Fibroblast of the aortic adventitia (primary cell): ENCODE measurements around the gene GTSE1. TPM values are rescaled to one million over a fixed set of nuclear protein-coding genes. Genes with fewer than 3 reads are reported as not detected.

Source experiments
- DNase-seq: peaks from one replicate; pipeline ENCODE4 v3.0.0-alpha.2; 2010; ENCODE audit warnings: low read depth
- H3K4me3 ChIP-seq: 2 replicates; pipeline ENCODE4 v1.5.1; 2011; ENCODE audit warnings: low read depth, mild to moderate bottlenecking, control low read depth, low read length, moderate library complexity
- CTCF ChIP-seq: IDR thresholded peaks from 2 replicates; pipeline ENCODE4 v1.5.1; 2011; ENCODE audit warnings: mild to moderate bottlenecking, low read length, control low read depth, inconsistent platforms; ENCODE audit not compliant: insufficient read depth
- total RNA-seq: library from RNA; depleted of rRNA; stranded (reverse); fragments of >200 nt; gene quantifications from 2 replicates; pipeline ENCODE4 v1.2.3, GENCODE V29; 2012; ENCODE audit warnings: low replicate concordance

The GTSE1 gene
- 1.3 and 13.4 TPM in 2 replicates for total RNA-seq

- H3K4me3 ChIP-seq, result peak within 1 kb of the TSS; percentile 76
- TF ChIP-seq CTCF, result no peak
- peak; percentile 97 for DNase-seq
Measured at GRCh38 chr22:46296257-46297150, at the start of gene GTSE1. Gene GTSE1 (plus strand): TSS chr22:46296870. CDS start chr22:46297401, 531 bp downstream.

- no peak overlapping the region for H3K4me3 ChIP-seq
- no peak for DNase-seq
- TF ChIP-seq CTCF, result no peak
Measured at GRCh38 chr22:46247443-46247975, 49.2 kb upstream of the GTSE1 start.

GRCh38 chr22:46250035-46250782 lies 46.5 kb upstream of the GTSE1 start, which contains the start of gene CDPF1:
Gene CDPF1 (minus strand): TSS chr22:46250293. CDS start chr22:46248284, 2,009 bp downstream.
- H3K4me3 ChIP-seq, result peak within 1 kb of the TSS; percentile 82
- DNase-seq, result peak; percentile 73
- TF ChIP-seq CTCF, result no peak

GRCh38 chr22:46250783-46251125 lies 45.9 kb upstream of the GTSE1 start:
- TF ChIP-seq CTCF, result no peak
- no peak for DNase-seq
- peak overlapping the region; percentile 82 for H3K4me3 ChIP-seq

GRCh38 chr22:46251266-46251665 lies 45.4 kb upstream of the GTSE1 start:
- peak overlapping the region; percentile 82 for H3K4me3 ChIP-seq
- no peak for DNase-seq
- TF ChIP-seq CTCF, result no peak

GRCh38 chr22:46251816-46252380 lies 44.8 kb upstream of the GTSE1 start:
- TF ChIP-seq CTCF, result no peak
- DNase-seq, result no peak
- H3K4me3 ChIP-seq, result no peak overlapping the region
